H9 (cell line): ENCODE measurements around the gene CEACAM6. TPM values are rescaled to one million over a fixed set of nuclear protein-coding genes. Genes with fewer than 3 reads are reported as not detected.

Source experiments
- DNase-seq: peaks from one replicate; pipeline ENCODE4 v3.0.0-alpha.2; 2017
- H2AFZ ChIP-seq: one replicate; pipeline ENCODE4 v1.6.1; 2013; ENCODE audit warnings: mild to moderate bottlenecking, low read length, control low read depth, moderate library complexity
- H2AK5ac ChIP-seq: 2 replicates; pipeline ENCODE4 v1.6.1; 2013; ENCODE audit warnings: low read length, control low read depth, mixed read lengths; ENCODE audit not compliant: insufficient read length
- H2BK120ac ChIP-seq: one replicate; pipeline ENCODE4 v1.6.1; 2013; ENCODE audit warnings: low read depth, mild to moderate bottlenecking, low read length, control low read depth, inconsistent platforms; ENCODE audit not compliant: poor library complexity, severe bottlenecking
- H2BK12ac ChIP-seq: 2 replicates; pipeline ENCODE4 v1.6.1; 2013; ENCODE audit warnings: low read length, control low read depth, mixed read lengths, low read depth; ENCODE audit not compliant: insufficient read length
- H2BK15ac ChIP-seq: 2 replicates; pipeline ENCODE4 v1.6.1; 2013; ENCODE audit warnings: low read depth, low read length, control low read depth
- H2BK20ac ChIP-seq: one replicate; pipeline ENCODE4 v1.6.1; 2013; ENCODE audit warnings: low read depth, mild to moderate bottlenecking, low read length, control low read depth, inconsistent platforms; ENCODE audit not compliant: poor library complexity, severe bottlenecking
- H2BK5ac ChIP-seq: 2 replicates; pipeline ENCODE4 v1.6.1; 2013; ENCODE audit warnings: low read length, control low read depth, mixed read lengths; ENCODE audit not compliant: insufficient read length
- H3K14ac ChIP-seq: 2 replicates; pipeline ENCODE4 v1.6.1; 2013; ENCODE audit warnings: low read length, control low read depth; ENCODE audit not compliant: insufficient read depth
- H3K18ac ChIP-seq: 2 replicates; pipeline ENCODE4 v1.6.1; 2013; ENCODE audit warnings: low read depth, mild to moderate bottlenecking, mixed read lengths, low read length, control low read depth; ENCODE audit not compliant: insufficient read length
- H3K23ac ChIP-seq: 2 replicates; pipeline ENCODE4 v1.6.1; 2013; ENCODE audit warnings: low read length, control low read depth, mixed read lengths, low read depth; ENCODE audit not compliant: insufficient read length
- H3K23me2 ChIP-seq: 2 replicates; pipeline ENCODE4 v1.6.1; 2013; ENCODE audit warnings: low read depth, mild to moderate bottlenecking, mixed read lengths, low read length, control low read depth; ENCODE audit not compliant: insufficient read length, poor library complexity, severe bottlenecking
- H3K27ac ChIP-seq: 2 replicates; pipeline ENCODE4 v1.5.1; 2013; ENCODE audit warnings: low read length, control low read depth, mixed read lengths, low read depth; ENCODE audit not compliant: insufficient read length
- H3K27me3 ChIP-seq: 2 replicates; pipeline ENCODE4 v1.6.1; 2013; ENCODE audit warnings: low read length, control low read depth, inconsistent platforms; ENCODE audit not compliant: insufficient read depth
- H3K4ac ChIP-seq: 2 replicates; pipeline ENCODE4 v1.6.1; 2013; ENCODE audit warnings: low read depth, mild to moderate bottlenecking, control low read depth, inconsistent platforms, low read length, moderate library complexity
- H3K4me1 ChIP-seq: 2 replicates; pipeline ENCODE4 v1.6.1; 2013; ENCODE audit warnings: low read length, control low read depth, inconsistent platforms; ENCODE audit not compliant: insufficient read depth
- H3K4me2 ChIP-seq: 2 replicates; pipeline ENCODE4 v1.6.1; 2013; ENCODE audit warnings: low read length, control low read depth, mixed read lengths; ENCODE audit not compliant: insufficient read length, insufficient read depth
- H3K56ac ChIP-seq: 2 replicates; pipeline ENCODE4 v1.6.1; 2013; ENCODE audit warnings: low read depth, mild to moderate bottlenecking, mixed read lengths, low read length, control low read depth; ENCODE audit not compliant: insufficient read length
- H3K79me1 ChIP-seq: 2 replicates; pipeline ENCODE4 v1.6.1; 2013; ENCODE audit warnings: low read depth, mild to moderate bottlenecking, moderate library complexity, low read length, control low read depth, inconsistent platforms; ENCODE audit not compliant: insufficient read depth, poor library complexity, severe bottlenecking
- H3K79me2 ChIP-seq: 2 replicates; pipeline ENCODE4 v1.6.1; 2013; ENCODE audit warnings: low read length, control low read depth, inconsistent platforms; ENCODE audit not compliant: insufficient read depth
- H3K9ac ChIP-seq: 2 replicates; pipeline ENCODE4 v1.6.1; 2013; ENCODE audit warnings: low read length, control low read depth, mixed read lengths; ENCODE audit not compliant: insufficient read length; ENCODE audit errors: extremely low read depth
- H3K9me3 ChIP-seq: one replicate; pipeline ENCODE4 v1.6.1; 2013; ENCODE audit warnings: low read depth, low read length, inconsistent platforms; ENCODE audit not compliant: control insufficient read depth
- H3T11ph ChIP-seq: one replicate; pipeline ENCODE4 v1.6.1; 2013; ENCODE audit warnings: mild to moderate bottlenecking, low read length, control low read depth, inconsistent platforms
- H4K20me1 ChIP-seq: one replicate; pipeline ENCODE4 v1.6.1; 2013; ENCODE audit not compliant: control insufficient read depth, insufficient read length, insufficient read depth
- H4K5ac ChIP-seq: 2 replicates; pipeline ENCODE4 v1.6.1; 2013; ENCODE audit warnings: low read depth, mild to moderate bottlenecking, mixed read lengths, low read length, control low read depth; ENCODE audit not compliant: insufficient read length
- H4K8ac ChIP-seq: replicated peaks from 2 replicates; pipeline ENCODE4 v1.6.1; 2013; ENCODE audit warnings: low read length, control low read depth, mixed read lengths, low read depth; ENCODE audit not compliant: insufficient read length
- H4K91ac ChIP-seq: 2 replicates; pipeline ENCODE4 v1.6.1; 2013; ENCODE audit warnings: low read depth, mild to moderate bottlenecking, moderate library complexity, mixed read lengths, low read length, control low read depth; ENCODE audit not compliant: insufficient read length
- H3K27ac Mint-ChIP-seq, 3 experiments: 2 replicates in 2 of 3; 3 replicates in 1 of 3; pipeline ENCODE4 v1.8.0; 2020 to 2021; ENCODE audit warnings: mixed read lengths in 3 of 3, mild to moderate bottlenecking in 1 of 3, moderate library complexity in 1 of 3
- H3K27me3 Mint-ChIP-seq: 2 replicates; pipeline ENCODE4 v1.8.0; 2021; ENCODE audit warnings: low read depth, mild to moderate bottlenecking, moderate library complexity, mixed read lengths
- H3K36me3 Mint-ChIP-seq, 3 experiments: 2 replicates in 2 of 3; 3 replicates in 1 of 3; pipeline ENCODE4 v1.8.0; 2020 to 2021; ENCODE audit warnings: low read depth in 3 of 3, mixed read lengths in 3 of 3; ENCODE audit not compliant: insufficient read depth in 1 of 3
- H3K4me1 Mint-ChIP-seq, 2 experiments: 2 replicates each; pipeline ENCODE4 v1.8.0; 2020; ENCODE audit warnings: mixed read lengths in 2 of 2
- H3K4me3 Mint-ChIP-seq, 2 experiments: 2 replicates in 1 of 2; 3 replicates in 1 of 2; pipeline ENCODE4 v1.8.0; 2020 to 2021; ENCODE audit warnings: mild to moderate bottlenecking in 2 of 2, mixed read lengths in 2 of 2, moderate library complexity in 1 of 2
- H3K9me3 Mint-ChIP-seq, 2 experiments: 2 replicates in 1 of 2; 3 replicates in 1 of 2; pipeline ENCODE4 v1.8.0; 2020; ENCODE audit warnings: mild to moderate bottlenecking in 2 of 2, mixed read lengths in 2 of 2, moderate library complexity in 1 of 2
- CTCF ChIP-seq: fragments of 200-600 bp; sonication (generic); conservative IDR thresholded peaks from 3 replicates; pipeline ENCODE4 v1.8.0; 2021; ENCODE audit warnings: antibody characterized with exemption, mild to moderate bottlenecking
- whole genome bisulfite sequencing: extraction: QIAGEN DNeasy Blood & Tissue Kit; methylation state at CpG from one replicate; pipeline ENCODE4 v1.1.7; 2013; ENCODE audit warnings: missing lambda C conversion rate, low lambda C conversion rate, mixed read lengths; ENCODE audit not compliant: insufficient read length; ENCODE audit errors: extremely low coverage; 5-methylcytosine and 5-hydroxymethylcytosine counted together
- total RNA-seq: library from RNA; stranded (reverse); gene quantifications from 2 replicates; pipeline ENCODE4 v1.2.1, GENCODE V29; 2021

The CEACAM6 gene
- total RNA-seq, 1 experiment from 2014 or later, result not detected

DNA sequence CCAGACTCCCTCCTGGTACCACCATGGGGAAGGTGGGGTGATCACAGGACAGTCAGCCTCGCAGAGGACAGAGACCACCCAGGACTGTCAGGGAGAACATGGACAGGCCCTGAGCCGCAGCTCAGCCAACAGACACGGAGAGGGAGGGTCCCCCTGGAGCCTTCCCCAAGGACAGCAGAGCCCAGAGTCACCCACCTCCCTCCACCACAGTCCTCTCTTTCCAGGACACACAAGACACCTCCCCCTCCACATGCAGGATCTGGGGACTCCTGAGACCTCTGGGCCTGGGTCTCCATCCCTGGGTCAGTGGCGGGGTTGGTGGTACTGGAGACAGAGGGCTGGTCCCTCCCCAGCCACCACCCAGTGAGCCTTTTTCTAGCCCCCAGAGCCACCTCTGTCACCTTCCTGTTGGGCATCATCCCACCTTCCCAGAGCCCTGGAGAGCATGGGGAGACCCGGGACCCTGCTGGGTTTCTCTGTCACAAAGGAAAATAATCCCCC lies 47.4 kb upstream of the CEACAM6 start:
- Mint-ChIP-seq H3K4me3 (no peak overlapping the region), H3K27me3 (peaks cover 2% of the 10 kb centered on the region), H3K9me3 (peaks cover 81 to 96% of the 10 kb centered on the region in 2 experiments), H3K27ac (no peak overlapping the region), H3K36me3 (peaks cover 3 to 47% (median 8%) of the 10 kb centered on the region in 3 experiments; a peak in 4 of 7 replicates), H3K4me1 (no peaks in the 10 kb centered on the region)
- Histone ChIP-seq H2BK12ac (no peak overlapping the region), H3K23me2 (no peaks in the 10 kb centered on the region), H2BK20ac (no peak overlapping the region), H2BK120ac (no peak overlapping the region), H3K4me1 (no peaks in the 10 kb centered on the region), H3K4ac (no peak overlapping the region), H2BK15ac (no peak overlapping the region), H3K14ac (no peak overlapping the region), H3T11ph (no peak overlapping the region), H3K23ac (no peak overlapping the region), H4K8ac (no peak overlapping the region), H3K4me2 (no peak overlapping the region), H3K18ac (no peak overlapping the region), H3K27me3 (no peaks in the 10 kb centered on the region), H3K79me2 (no peaks in the 10 kb centered on the region), H4K91ac (no peak overlapping the region), H2BK5ac (no peak overlapping the region), H3K27ac (no peak overlapping the region), H4K5ac (no peak overlapping the region), H3K79me1 (no peaks in the 10 kb centered on the region), H3K56ac (no peak overlapping the region), H2AFZ (no peak overlapping the region), H4K20me1 (peaks cover 4% of the 10 kb centered on the region), H3K9me3 (peaks cover 9% of the 10 kb centered on the region), H3K9ac (no peak overlapping the region), H2AK5ac (no peak overlapping the region)
- DNase-seq, result no peak
- no peak for TF ChIP-seq CTCF
- no CpG with 5 or more reads among the region's 5 CpGs for WGBS
